NCI-H2171 treated with DMSO at 0.1 percent for 48 hours (cell line): ENCODE results near the gene NDN.

Experiments
- DNase-seq: peaks from one replicate; lab custom pipeline; 2025; lab: John Stamatoyannopoulos, UW

NDN gene

DNA sequence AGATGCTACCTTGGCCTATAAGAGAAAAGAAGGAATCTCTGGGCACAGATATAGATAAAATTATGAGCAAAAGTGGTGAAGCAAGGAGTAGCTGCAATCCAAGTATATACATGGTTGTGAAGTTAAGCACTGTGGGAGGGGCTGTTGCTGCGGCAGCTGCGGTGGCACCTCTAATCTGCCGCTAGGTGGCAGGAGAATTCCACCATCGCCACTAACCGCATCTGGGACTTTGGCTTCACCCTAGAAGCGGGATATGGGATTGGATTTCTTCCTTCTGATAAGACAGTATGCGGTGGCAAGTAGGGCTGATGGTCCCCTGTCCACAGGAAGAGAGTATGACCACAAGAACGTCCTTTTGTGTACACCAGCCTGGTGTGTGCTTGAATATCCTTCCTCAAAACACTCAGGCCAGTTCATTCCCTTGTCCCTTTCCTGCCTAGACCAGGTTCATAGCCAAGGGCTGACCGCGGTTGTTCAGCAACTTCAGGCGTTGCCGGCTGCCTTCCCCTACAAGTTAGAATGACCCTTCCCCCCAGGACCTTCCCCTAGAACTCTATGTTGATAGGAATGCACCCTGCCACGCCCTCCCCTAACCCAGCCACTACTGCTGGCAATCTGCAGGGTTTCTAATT is 44.6 kb downstream of the NDN start:
- DNase-seq = peak; percentile 58
